OCI-LY7 (cell line): Measurements from ENCODE around the gene TIMP3.

ENCODE experiments used
- EZH2phosphoT487 ChIP-seq: fragments of 200-600 bp; sonication (generic); IDR thresholded peaks from 2 replicates; pipeline ENCODE4 v1.6.1; 2018; ENCODE audit warnings: low read depth, borderline replicate concordance, mild to moderate bottlenecking, mixed run types, antibody characterized with exemption, low read length, moderate library complexity, mixed read lengths
- TF ChIP-seq, protein P1 (sequence below): fragments of 200-600 bp; sonication (generic); conservative IDR thresholded peaks from 2 replicates; pipeline ENCODE4 v1.5.1; 2014; ENCODE audit warnings: mild to moderate bottlenecking, antibody characterized with exemption, low read length, moderate library complexity, mixed read lengths

GRCh38 chr22:32844251-32844650, 42.7 kb downstream of the TIMP3 start:
- TF ChIP-seq, protein P1, sequence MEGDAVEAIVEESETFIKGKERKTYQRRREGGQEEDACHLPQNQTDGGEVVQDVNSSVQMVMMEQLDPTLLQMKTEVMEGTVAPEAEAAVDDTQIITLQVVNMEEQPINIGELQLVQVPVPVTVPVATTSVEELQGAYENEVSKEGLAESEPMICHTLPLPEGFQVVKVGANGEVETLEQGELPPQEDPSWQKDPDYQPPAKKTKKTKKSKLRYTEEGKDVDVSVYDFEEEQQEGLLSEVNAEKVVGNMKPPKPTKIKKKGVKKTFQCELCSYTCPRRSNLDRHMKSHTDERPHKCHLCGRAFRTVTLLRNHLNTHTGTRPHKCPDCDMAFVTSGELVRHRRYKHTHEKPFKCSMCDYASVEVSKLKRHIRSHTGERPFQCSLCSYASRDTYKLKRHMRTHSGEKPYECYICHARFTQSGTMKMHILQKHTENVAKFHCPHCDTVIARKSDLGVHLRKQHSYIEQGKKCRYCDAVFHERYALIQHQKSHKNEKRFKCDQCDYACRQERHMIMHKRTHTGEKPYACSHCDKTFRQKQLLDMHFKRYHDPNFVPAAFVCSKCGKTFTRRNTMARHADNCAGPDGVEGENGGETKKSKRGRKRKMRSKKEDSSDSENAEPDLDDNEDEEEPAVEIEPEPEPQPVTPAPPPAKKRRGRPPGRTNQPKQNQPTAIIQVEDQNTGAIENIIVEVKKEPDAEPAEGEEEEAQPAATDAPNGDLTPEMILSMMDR = no peak
- no peak for TF ChIP-seq EZH2phosphoT487
